Loucy (cell line): ENCODE measurements around the gene CCT8L2.
"Not testable (repeated sequence)": the region's sequence is repeated elsewhere in the genome, so short reads cannot be mapped to it uniquely, and the experiment has no call there.

Source experiments
- H2AFZ ChIP-seq: fragments of 200-600 bp; sonication (generic); 2 replicates; pipeline ENCODE4 v1.6.0; 2016; ENCODE audit warnings: antibody characterized with exemption, mild to moderate bottlenecking, low read length, moderate library complexity
- H3F3A ChIP-seq: fragments of 200-600 bp; 2 replicates; pipeline ENCODE4 v1.6.0; 2016; ENCODE audit warnings: antibody characterized with exemption, low read depth, mild to moderate bottlenecking
- H3K27me3 ChIP-seq: fragments of 200-600 bp; sonication (generic); 2 replicates; pipeline ENCODE4 v1.6.1; 2014; ENCODE audit warnings: low read length, mild to moderate bottlenecking; ENCODE audit not compliant: insufficient read depth, poor library complexity, severe bottlenecking
- H3K36me3 ChIP-seq: fragments of 200-600 bp; sonication (generic); 2 replicates; pipeline ENCODE4 v1.6.1; 2016; ENCODE audit warnings: low read length; ENCODE audit not compliant: insufficient read depth
- H3K4me1 ChIP-seq: fragments of 200-600 bp; sonication (generic); 2 replicates; pipeline ENCODE4 v1.5.1; 2014; ENCODE audit warnings: low read length, mild to moderate bottlenecking; ENCODE audit not compliant: insufficient read depth, poor library complexity, severe bottlenecking
- H3K4me2 ChIP-seq: fragments of 200-600 bp; sonication (generic); 2 replicates; pipeline ENCODE4 v1.6.0; 2014; ENCODE audit warnings: antibody characterized with exemption, low read length, low read depth, mild to moderate bottlenecking; ENCODE audit not compliant: poor library complexity, severe bottlenecking
- H3K4me3 ChIP-seq: fragments of 200-600 bp; sonication (generic); 2 replicates; pipeline ENCODE4 v1.5.1; 2014; ENCODE audit warnings: low read length, mild to moderate bottlenecking, mixed read lengths; ENCODE audit not compliant: poor library complexity, severe bottlenecking
- H3K79me2 ChIP-seq: fragments of 200-600 bp; sonication (generic); 2 replicates; pipeline ENCODE4 v1.6.1; 2014; ENCODE audit warnings: low read length; ENCODE audit not compliant: insufficient read depth
- H3K9ac ChIP-seq: fragments of 200-600 bp; sonication (generic); 2 replicates; pipeline ENCODE4 v1.6.0; 2014; ENCODE audit warnings: mild to moderate bottlenecking, low read depth, low read length, moderate library complexity; ENCODE audit not compliant: poor library complexity, severe bottlenecking
- H3K9me2 ChIP-seq: fragments of 200-600 bp; sonication (generic); replicated peaks from 2 replicates; pipeline ENCODE4 v1.6.1; 2016; ENCODE audit warnings: low read depth, low read length, mixed read lengths
- H3K9me3 ChIP-seq: fragments of 200-600 bp; sonication (generic); 2 replicates; pipeline ENCODE4 v1.6.1; 2014; ENCODE audit warnings: mild to moderate bottlenecking, antibody characterized with exemption, low read length, low read depth; ENCODE audit not compliant: insufficient read depth
- H4K20me1 ChIP-seq: fragments of 200-600 bp; sonication (generic); 2 replicates; pipeline ENCODE4 v1.6.0; 2014; ENCODE audit warnings: antibody characterized with exemption, low read length, mild to moderate bottlenecking; ENCODE audit not compliant: insufficient read depth, poor library complexity, severe bottlenecking
- EZH2phosphoT487 ChIP-seq: fragments of 200-600 bp; IDR thresholded peaks from 2 replicates; pipeline ENCODE4 v1.6.1; 2018; ENCODE audit warnings: antibody characterized with exemption, mild to moderate bottlenecking, moderate library complexity, borderline replicate concordance
- TF ChIP-seq, protein P1 (sequence below): fragments of 200-600 bp; sonication (generic); conservative IDR thresholded peaks from 2 replicates; pipeline ENCODE4 v1.5.1; 2014; ENCODE audit warnings: mild to moderate bottlenecking, antibody characterized with exemption, low read length

CCT8L2 gene

DNA sequence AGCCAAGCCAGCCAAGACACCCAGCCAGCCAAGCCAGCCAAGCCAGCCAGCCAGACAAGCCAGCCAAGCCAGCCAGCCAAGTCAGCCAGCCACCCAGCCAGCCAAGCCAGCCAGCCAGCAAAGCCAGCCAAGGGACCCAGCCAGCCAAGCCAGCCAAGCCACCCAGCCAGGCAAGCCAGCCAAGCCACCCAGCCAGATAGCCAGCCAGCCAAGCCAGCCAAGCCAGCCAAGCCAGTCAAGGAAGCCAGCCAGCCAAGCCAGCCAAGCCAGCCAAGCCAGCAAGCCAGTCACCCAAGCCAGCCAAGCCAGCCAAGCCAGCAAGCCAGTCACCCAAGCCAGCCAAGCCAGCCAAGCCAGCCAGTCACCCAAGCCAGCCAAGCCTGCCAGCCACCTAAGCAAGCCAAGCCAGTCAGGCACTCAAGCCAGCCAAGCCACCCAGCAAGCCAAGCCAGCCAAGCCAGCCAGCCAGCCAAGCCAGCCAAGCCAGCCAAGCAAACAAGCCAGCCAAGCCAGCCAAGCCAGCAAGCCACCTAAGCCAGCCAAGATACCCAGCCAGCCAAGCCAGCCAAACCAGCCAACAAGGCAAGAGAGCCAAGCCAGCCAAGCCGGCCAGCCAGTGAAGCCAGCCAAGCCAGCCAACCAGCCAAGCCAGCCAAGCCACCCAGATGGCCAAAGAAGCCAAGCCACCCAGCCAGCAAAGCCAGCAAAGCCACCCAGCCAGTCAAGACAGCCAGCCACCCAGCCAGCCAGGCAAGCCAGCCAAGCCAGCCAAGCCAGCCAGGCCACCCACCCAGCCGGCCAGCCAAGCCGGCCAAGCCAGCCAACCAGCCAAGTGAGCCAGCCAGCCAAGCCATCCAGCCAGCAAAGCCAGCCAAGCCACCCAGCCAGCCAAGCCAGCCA, 33.3 kb downstream of the CCT8L2 start:
- no peak overlapping the region for H3K4me2 ChIP-seq
- H3K4me1 ChIP-seq: no peaks in the 10 kb centered on the region
- H3K27me3 ChIP-seq: no peaks in the 10 kb centered on the region
- H3K79me2 ChIP-seq: no peaks in the 10 kb centered on the region
- TF ChIP-seq EZH2phosphoT487: no peak
- TF ChIP-seq, protein P1, sequence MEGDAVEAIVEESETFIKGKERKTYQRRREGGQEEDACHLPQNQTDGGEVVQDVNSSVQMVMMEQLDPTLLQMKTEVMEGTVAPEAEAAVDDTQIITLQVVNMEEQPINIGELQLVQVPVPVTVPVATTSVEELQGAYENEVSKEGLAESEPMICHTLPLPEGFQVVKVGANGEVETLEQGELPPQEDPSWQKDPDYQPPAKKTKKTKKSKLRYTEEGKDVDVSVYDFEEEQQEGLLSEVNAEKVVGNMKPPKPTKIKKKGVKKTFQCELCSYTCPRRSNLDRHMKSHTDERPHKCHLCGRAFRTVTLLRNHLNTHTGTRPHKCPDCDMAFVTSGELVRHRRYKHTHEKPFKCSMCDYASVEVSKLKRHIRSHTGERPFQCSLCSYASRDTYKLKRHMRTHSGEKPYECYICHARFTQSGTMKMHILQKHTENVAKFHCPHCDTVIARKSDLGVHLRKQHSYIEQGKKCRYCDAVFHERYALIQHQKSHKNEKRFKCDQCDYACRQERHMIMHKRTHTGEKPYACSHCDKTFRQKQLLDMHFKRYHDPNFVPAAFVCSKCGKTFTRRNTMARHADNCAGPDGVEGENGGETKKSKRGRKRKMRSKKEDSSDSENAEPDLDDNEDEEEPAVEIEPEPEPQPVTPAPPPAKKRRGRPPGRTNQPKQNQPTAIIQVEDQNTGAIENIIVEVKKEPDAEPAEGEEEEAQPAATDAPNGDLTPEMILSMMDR: no peak
- H2AFZ ChIP-seq: no peak overlapping the region
- no peaks in the 10 kb centered on the region for H3K36me3 ChIP-seq
- no peak overlapping the region for H3K4me3 ChIP-seq
- no peak overlapping the region for H3K9ac ChIP-seq
- no peaks in the 10 kb centered on the region for H3F3A ChIP-seq
- H3K9me3 ChIP-seq: no peaks in the 10 kb centered on the region
- H4K20me1 ChIP-seq: no peaks in the 10 kb centered on the region
- H3K9me2 ChIP-seq: no peaks in the 10 kb centered on the region

DNA sequence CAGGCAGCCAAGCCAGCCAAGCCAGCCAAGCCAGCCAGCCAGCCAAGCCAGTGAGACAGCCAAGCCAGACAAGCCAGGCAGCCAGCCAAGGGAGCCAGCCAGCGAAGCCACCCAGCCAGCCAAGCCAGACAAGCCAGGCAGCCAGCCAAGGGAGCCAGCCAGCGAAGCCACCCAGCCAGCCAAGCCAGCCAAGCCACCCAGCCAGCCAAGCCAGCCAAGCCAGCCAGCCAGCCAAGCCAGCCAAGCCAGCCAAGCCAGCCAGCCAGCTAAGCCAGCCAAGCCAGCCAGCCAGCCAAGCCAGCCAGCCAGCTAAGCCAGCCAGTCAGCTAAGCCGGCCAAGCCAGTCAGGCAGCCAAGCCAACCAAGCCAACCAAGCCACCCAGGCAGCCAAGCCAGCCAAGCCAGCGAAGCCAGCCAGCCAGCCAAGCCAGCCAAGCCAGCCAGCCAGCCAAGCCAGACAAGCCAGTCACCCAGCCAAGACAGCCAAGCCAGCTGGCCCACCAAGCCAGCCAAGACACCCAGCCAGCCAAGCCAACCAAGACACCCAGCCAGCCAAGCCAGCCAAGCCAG, 34.1 kb downstream of the CCT8L2 start:
- H3K9me3 ChIP-seq: not testable (repeated sequence)

DNA sequence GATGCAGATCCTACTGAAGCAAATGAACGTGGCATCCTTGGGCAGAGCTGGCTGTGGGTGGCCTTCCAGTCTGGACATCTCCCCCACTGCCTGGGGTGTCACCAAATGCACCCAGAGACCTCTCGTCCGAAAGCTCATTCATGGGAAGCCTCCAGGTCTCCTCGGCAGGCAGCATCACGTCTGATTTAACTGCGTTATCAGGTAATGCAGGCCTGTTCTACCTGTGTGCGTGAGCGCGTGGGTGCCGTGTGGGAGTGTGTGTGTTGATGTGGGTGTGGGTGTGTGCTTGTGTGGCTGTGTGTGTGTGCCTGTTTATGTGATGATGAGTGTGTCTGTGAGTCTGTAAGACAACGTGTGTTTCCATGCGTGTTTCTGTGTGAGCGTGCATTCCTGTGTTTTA, 35.1 kb downstream of the CCT8L2 start:
- not testable (repeated sequence) for H3K36me3 ChIP-seq

More for the DNA sequence above, 34.1 kb downstream of the CCT8L2 start:
- not testable (repeated sequence) for H3K9ac ChIP-seq, H3K36me3 ChIP-seq, H3K4me3 ChIP-seq, H3K9me2 ChIP-seq, H3F3A ChIP-seq, H3K79me2 ChIP-seq, H2AFZ ChIP-seq, H4K20me1 ChIP-seq, H3K4me2 ChIP-seq, H3K27me3 ChIP-seq, H3K4me1 ChIP-seq

DNA sequence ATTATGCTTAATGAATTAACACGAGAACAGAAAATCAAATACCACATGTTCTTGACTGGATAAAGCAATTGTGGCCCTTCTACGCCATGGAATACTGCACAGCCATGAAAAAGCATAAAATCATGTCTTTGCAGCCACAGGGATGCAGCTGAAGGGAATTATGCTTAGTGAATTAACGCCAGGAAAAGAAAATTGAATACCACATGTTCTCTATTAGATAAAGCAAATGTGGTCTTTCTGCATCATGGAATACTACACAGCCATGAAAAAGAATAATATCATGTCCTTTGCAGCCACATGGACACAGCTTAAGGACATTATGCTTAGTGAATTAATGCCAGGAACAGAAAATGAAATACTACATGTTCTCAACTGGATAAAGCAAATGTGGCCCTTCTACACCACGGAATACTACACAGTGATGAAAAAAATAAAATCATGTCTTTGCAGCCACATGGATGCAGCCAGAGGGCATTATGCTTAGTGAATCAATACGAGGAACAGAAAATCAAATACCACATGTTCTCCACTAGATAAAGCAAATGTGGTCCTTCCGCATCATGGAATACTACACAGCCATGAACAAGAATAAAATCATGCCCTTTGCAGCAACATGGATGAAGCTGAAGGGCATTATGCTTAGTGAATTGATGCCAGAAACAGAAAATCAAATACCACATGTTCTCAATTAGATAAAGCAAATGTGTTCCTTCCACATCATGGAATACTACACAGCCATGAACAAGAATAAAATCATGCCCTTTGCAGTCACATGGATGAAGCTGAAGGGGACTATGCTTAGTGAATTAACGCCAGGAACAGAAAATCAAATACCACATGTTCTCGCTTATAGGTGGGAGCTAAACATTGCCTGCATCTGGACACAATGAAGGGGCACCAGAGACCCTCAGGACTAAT, 37.3 kb downstream of the CCT8L2 start:
- not testable (repeated sequence) for H3K9me2 ChIP-seq, H3K27me3 ChIP-seq, H3K9ac ChIP-seq, H3K4me2 ChIP-seq, H4K20me1 ChIP-seq, H3K36me3 ChIP-seq, H3K4me1 ChIP-seq, H2AFZ ChIP-seq, H3K79me2 ChIP-seq, H3K4me3 ChIP-seq, H3K9me3 ChIP-seq, H3F3A ChIP-seq

More for the DNA sequence above, 35.1 kb downstream of the CCT8L2 start:
- not testable (repeated sequence) for H3K4me3 ChIP-seq, H3F3A ChIP-seq, H3K79me2 ChIP-seq, H3K9ac ChIP-seq, H3K9me3 ChIP-seq, H3K27me3 ChIP-seq, H4K20me1 ChIP-seq, H3K4me1 ChIP-seq, H2AFZ ChIP-seq, H3K4me2 ChIP-seq, H3K9me2 ChIP-seq

DNA sequence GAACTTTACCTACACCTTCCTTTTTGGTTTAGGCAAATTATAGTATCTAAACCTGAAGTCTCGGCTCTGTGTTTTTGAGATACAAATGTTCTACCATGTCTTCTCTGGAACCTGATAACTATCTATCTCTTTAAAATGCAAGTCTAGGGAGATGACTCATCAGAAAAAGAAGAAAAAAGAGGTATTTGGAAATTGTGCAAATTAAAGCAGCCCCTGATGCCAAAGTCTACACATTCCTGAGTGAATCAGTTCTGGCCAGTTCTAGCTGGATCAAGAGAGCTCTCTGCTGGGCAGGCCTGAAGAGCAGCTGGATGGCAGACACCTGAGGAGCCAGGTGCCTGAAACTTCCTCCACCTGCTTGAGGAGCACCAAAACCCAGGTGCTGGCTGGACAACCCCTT, 49.3 kb downstream of the CCT8L2 start:
- H3K9me2 ChIP-seq, H3K4me3 ChIP-seq, H4K20me1 ChIP-seq, H3F3A ChIP-seq, H2AFZ ChIP-seq, H3K79me2 ChIP-seq, H3K4me1 ChIP-seq, H3K27me3 ChIP-seq, H3K9ac ChIP-seq, H3K4me2 ChIP-seq, H3K36me3 ChIP-seq, H3K9me3 ChIP-seq: not testable (repeated sequence)
